Upper lobe of left lung (tissue), 6 donors: ENCODE data around the gene SNRPA1. TPM values are rescaled to one million over a fixed set of nuclear protein-coding genes. Genes with fewer than 3 reads are reported as not detected.

Experiments used
- ATAC-seq, 2 donors: fragments of 200-7000 bp; cut with Tn5 transposase; one replicate each; pipeline ENCODE4 v1.9.1; 2022; ENCODE audit warnings: mild to moderate bottlenecking in 2 of 2, moderate library complexity in 2 of 2; ENCODE audit not compliant: low FRiP score in 2 of 2
- DNase-seq, 2 donors: peaks; one replicate each; pipeline ENCODE4 v3.0.0-alpha.2; 2019 to 2020
- H3K27ac ChIP-seq, 4 donors: fragments of 200-600 bp; sonication (generic); one replicate each; pipeline ENCODE4 v1.5.1; 2016 to 2019
- H3K27me3 ChIP-seq, 4 donors: fragments of 200-600 bp; sonication (generic); one replicate each; pipeline ENCODE4 v1.5.1; 2017 to 2019
- H3K36me3 ChIP-seq, 4 donors: fragments of 200-600 bp; sonication (generic); one replicate each; pipeline ENCODE4 v1.5.1; 2016 to 2019
- H3K4me1 ChIP-seq, 4 donors: fragments of 200-600 bp; sonication (generic); one replicate each; pipeline ENCODE4 v1.5.1; 2018 to 2019
- H3K4me3 ChIP-seq, 4 donors: fragments of 200-600 bp; sonication (generic); one replicate each; pipeline ENCODE4 v1.5.1; 2017 to 2019; ENCODE audit warnings: mild to moderate bottlenecking in 2 of 4, moderate library complexity in 1 of 4
- H3K9me3 ChIP-seq, 4 donors: fragments of 200-600 bp; sonication (generic); one replicate each; pipeline ENCODE4 v1.5.1; 2018 to 2019
- CTCF ChIP-seq, 6 experiments: fragments of 450-650 bp in 4 of 6; fragments of 200-600 bp in 2 of 6; sonication (generic) in 2 of 6; IDR thresholded peaks; one replicate each; pipeline ENCODE4 v1.5.1; 2016 to 2019; ENCODE audit warnings: antibody characterized with exemption in 6 of 6
- EP300 ChIP-seq, 4 donors: sonication (generic); formaldehyde crosslinking; IDR thresholded peaks; one replicate each; pipeline ENCODE4 v1.5.1; 2017; ENCODE audit warnings: antibody characterized with exemption in 4 of 4, control low read depth in 2 of 4
- POLR2A ChIP-seq, 4 donors: fragments of 450-650 bp; IDR thresholded peaks; one replicate each; pipeline ENCODE4 v1.5.1; 2016 to 2017; ENCODE audit warnings: antibody characterized with exemption in 4 of 4, mild to moderate bottlenecking in 2 of 4
- POLR2AphosphoS5 ChIP-seq, 2 donors: sonication (generic); formaldehyde crosslinking; IDR thresholded peaks; one replicate each; pipeline ENCODE4 v1.5.1; 2017; ENCODE audit warnings: antibody characterized with exemption in 2 of 2
- WGBS, 2 donors: methylation state at CpG; one replicate each; pipeline ENCODE4 v1.1.5; 2017 to 2018; 5-methylcytosine and 5-hydroxymethylcytosine counted together
- total RNA-seq, 6 donors: library from RNA; depleted of rRNA in 4 of 6; stranded (reverse); fragments of >200 nt in 4 of 6; gene quantifications; one replicate each; pipeline versions ENCODE4 v1.1.0 to v1.2.1, GENCODE V29; 2016 to 2021
- donor health status: DM: no; HTN: no; CAD: no; lungs with moderate emphysema.
- donor health status: DM: no; HTN: yes; CAD: no; lungs with severe emphysema.

Gene SNRPA1
- total RNA-seq, 6 donors from 2014 or later = 32.1 to 53.4 (median 40.2) TPM

- no peak for TF ChIP-seq POLR2AphosphoS5 (IDR thresholded peaks at IDR 0.05)
- no peak for TF ChIP-seq EP300 (IDR thresholded peaks at IDR 0.05)
- no peak for TF ChIP-seq POLR2A (IDR thresholded peaks at IDR 0.05)
- TF ChIP-seq CTCF (IDR thresholded peaks at IDR 0.05) = no peak
- DNase-seq = no peak
- WGBS, 2 donors = 95 to 97% methylated on average over 5 to 7 of the region's 7 CpGs
- Histone ChIP-seq H3K27ac (no peak overlapping the region), H3K27me3 (no peaks in the 10 kb centered on the region), H3K9me3 (peaks cover 0 to 4% (median 0%) of the 10 kb centered on the region in 4 donors), H3K4me1 (no peaks in the 10 kb centered on the region), H3K36me3 (no peaks in the 10 kb centered on the region), H3K4me3 (no peak overlapping the region)
- no peak for ATAC-seq
Measured at GRCh38 chr15:101332061-101332467, 37.0 kb upstream of the SNRPA1 start.

DNA sequence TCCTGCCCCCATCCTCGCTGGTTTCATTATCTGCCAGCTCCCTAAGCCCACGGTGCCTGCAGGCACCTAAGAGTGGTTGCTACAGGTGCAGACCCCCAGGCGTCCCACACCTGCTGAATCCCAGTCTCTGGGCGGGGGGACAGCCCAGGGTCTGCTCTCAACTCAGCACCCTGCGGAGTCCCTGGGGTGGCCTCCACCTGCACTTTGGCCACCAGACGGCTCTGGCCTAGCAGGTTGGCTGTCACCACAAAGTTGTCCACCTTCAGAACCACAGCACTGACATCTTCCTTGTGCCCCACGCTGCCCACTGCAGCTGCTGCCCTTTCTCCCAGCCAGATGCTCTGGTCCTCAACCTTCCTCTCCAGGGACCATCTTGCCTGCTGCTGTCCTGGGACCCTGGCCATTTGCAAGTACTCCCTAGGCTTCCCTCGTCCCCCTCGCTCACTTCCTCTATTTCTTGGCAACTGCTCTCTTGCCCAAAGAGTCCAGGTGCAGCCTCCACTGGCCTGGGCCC lies 34.9 kb upstream of the SNRPA1 start:
- WGBS, 2 donors = 86 to 87% methylated on average over 9 of the region's 9 CpGs
- peaks cover 0 to 4% (median 0%) of the 10 kb centered on the region in 4 donors for H3K9me3 ChIP-seq
- no peaks in the 10 kb centered on the region for H3K36me3 ChIP-seq
- H3K27me3 ChIP-seq = no peaks in the 10 kb centered on the region
- TF ChIP-seq CTCF (IDR thresholded peaks at IDR 0.05) (no peak), POLR2AphosphoS5 (IDR thresholded peaks at IDR 0.05) (no peak)
- DNase-seq (no peak), ATAC-seq (no peak)
- no peak overlapping the region for H3K4me3 ChIP-seq
- no peaks in the 10 kb centered on the region for H3K4me1 ChIP-seq
- H3K27ac ChIP-seq = no peak overlapping the region

DNA sequence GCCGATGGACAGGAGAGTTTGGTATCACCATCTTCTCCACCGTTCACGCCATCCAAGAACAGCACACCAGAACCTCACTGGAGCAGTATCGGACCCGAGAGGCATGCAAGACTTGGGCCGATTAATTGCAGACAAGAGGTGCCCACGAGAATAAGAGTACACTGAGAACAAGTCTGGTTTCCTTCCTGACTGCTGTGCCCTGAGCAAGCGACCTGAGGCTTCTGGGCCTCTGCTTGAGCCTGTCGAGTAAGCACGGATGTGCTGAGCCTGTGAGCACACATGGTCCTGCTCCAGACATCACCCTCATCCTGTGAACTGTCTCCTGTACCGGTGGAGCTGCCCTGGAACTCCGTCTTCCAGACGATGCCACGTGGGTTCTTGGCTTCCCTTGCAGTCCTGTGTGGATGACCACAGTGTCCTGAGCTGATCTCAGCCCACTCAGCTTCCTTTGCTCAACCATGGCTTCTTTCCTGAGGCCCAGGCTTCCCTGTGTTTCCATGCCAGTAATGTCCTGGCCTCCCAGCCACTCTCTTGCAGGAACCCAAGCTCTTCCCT lies 34.3 kb upstream of the SNRPA1 start:
- DNase-seq (no peak), ATAC-seq (no peak)
- H3K27me3 ChIP-seq = no peaks in the 10 kb centered on the region
- no peaks in the 10 kb centered on the region for H3K36me3 ChIP-seq
- no peak overlapping the region for H3K4me3 ChIP-seq
- H3K4me1 ChIP-seq = no peaks in the 10 kb centered on the region
- H3K9me3 ChIP-seq = peaks cover 0 to 4% (median 0%) of the 10 kb centered on the region in 4 donors
- no peak overlapping the region for H3K27ac ChIP-seq
- 82 to 90% methylated on average over 14 of the region's 14 CpGs for WGBS, 2 donors
- no peak for TF ChIP-seq POLR2A (IDR thresholded peaks at IDR 0.05)
- no peak for TF ChIP-seq EP300 (IDR thresholded peaks at IDR 0.05)
- no peak for TF ChIP-seq POLR2AphosphoS5 (IDR thresholded peaks at IDR 0.05)
- no peak for TF ChIP-seq CTCF (IDR thresholded peaks at IDR 0.05)

GRCh38 chr15:101328001-101328400 lies 33.0 kb upstream of the SNRPA1 start:
- ATAC-seq (no peak), DNase-seq (no peak)
- Histone ChIP-seq H3K4me3 (no peak overlapping the region), H3K36me3 (no peaks in the 10 kb centered on the region), H3K9me3 (no peaks in the 10 kb centered on the region), H3K4me1 (no peaks in the 10 kb centered on the region), H3K27ac (no peak overlapping the region), H3K27me3 (no peaks in the 10 kb centered on the region)
- 78 to 87% methylated on average over 14 of the region's 14 CpGs for WGBS, 2 donors
- TF ChIP-seq EP300 (IDR thresholded peaks at IDR 0.05) (no peak), POLR2A (IDR thresholded peaks at IDR 0.05) (no peak), CTCF (IDR thresholded peaks at IDR 0.05) (no peak), POLR2AphosphoS5 (IDR thresholded peaks at IDR 0.05) (no peak)

- no peak overlapping the region for H3K4me3 ChIP-seq
- H3K36me3 ChIP-seq = no peaks in the 10 kb centered on the region
- no peaks in the 10 kb centered on the region for H3K9me3 ChIP-seq
- H3K27ac ChIP-seq = no peak overlapping the region
- DNase-seq (peak in 1 of 2 donors; percentile 71), ATAC-seq (no peak)
- H3K4me1 ChIP-seq = no peaks in the 10 kb centered on the region
- TF ChIP-seq EP300 (IDR thresholded peaks at IDR 0.05) (no peak), CTCF (IDR thresholded peaks at IDR 0.05) (no peak), POLR2A (IDR thresholded peaks at IDR 0.05) (no peak), POLR2AphosphoS5 (IDR thresholded peaks at IDR 0.05) (no peak)
- H3K27me3 ChIP-seq = no peaks in the 10 kb centered on the region
- 79% methylated on average over 7 to 17 of the region's 17 CpGs for WGBS, 2 donors
Measured at GRCh38 chr15:101327147-101327740, 32.2 kb upstream of the SNRPA1 start.
